GM21528 (cell line): ENCODE measurements around the gene ACSF3.
"Not testable (repeated sequence)": the region's sequence is repeated elsewhere in the genome, so short reads cannot be mapped to it uniquely, and the experiment has no call there.

Experiments used
- ATAC-seq: cut with Tn5 transposase; IDR thresholded peaks from one replicate; pipeline ENCODE4 v1.9.1; 2021; ENCODE audit warnings: mild to moderate bottlenecking, moderate library complexity; ENCODE audit not compliant: unreplicated experiment, low FRiP score

ACSF3 gene

GRCh38 chr16:89184933-89185794 lies 91.5 kb downstream of the ACSF3 start:
- ATAC-seq = no peak

GRCh38 chr16:89185887-89186592 lies 92.4 kb downstream of the ACSF3 start:
- not testable (repeated sequence) for ATAC-seq

- ATAC-seq = not testable (repeated sequence)
Measured at GRCh38 chr16:89186593-89187031, 93.0 kb downstream of the ACSF3 start.

- no peak for ATAC-seq
Measured at GRCh38 chr16:89187032-89187769, 93.5 kb downstream of the ACSF3 start.

- no peak for ATAC-seq
Measured at GRCh38 chr16:89187770-89188392, 94.2 kb downstream of the ACSF3 start.

- ATAC-seq = not testable (repeated sequence)
Measured at GRCh38 chr16:89188471-89189357, 95.1 kb downstream of the ACSF3 start.

- no peak for ATAC-seq
Measured at GRCh38 chr16:89189358-89190025, 95.8 kb downstream of the ACSF3 start.

- ATAC-seq = no peak
Measured at GRCh38 chr16:89190150-89190958, 96.7 kb downstream of the ACSF3 start.

- no peak for ATAC-seq
Measured at GRCh38 chr16:89191033-89191900, 97.6 kb downstream of the ACSF3 start.

- ATAC-seq = no peak
Measured at GRCh38 chr16:89191901-89192185, 98.2 kb downstream of the ACSF3 start.

GRCh38 chr16:89192186-89192955 lies 98.7 kb downstream of the ACSF3 start:
- not testable (repeated sequence) for ATAC-seq

- no peak for ATAC-seq
Measured at GRCh38 chr16:89192956-89193575, 99.4 kb downstream of the ACSF3 start.

GRCh38 chr16:89193576-89194293 lies 100.1 kb downstream of the ACSF3 start:
- no peak for ATAC-seq

GRCh38 chr16:89194340-89195311 lies 101.0 kb downstream of the ACSF3 start:
- ATAC-seq = no peak
